ENCODE data around the gene GSS.

Gene GSS

GRCh38 chr20:34955231-34956040 lies at the start of gene GSS, which contains the start of gene MYH7B:
Gene GSS, minus strand, starts transcription at chr20:34955806. Its CDS starts 3,954 bp downstream, at chr20:34951852.
Gene MYH7B, plus strand, starts transcription at chr20:34955868. Its CDS starts 22,138 bp downstream, at chr20:34978006.
- DNase-seq = peak; percentile 95 to 98

GRCh38 chr20:35004749-35005462 lies 49.3 kb upstream of the GSS start:
- DNase-seq = no peak

GRCh38 chr20:35004051-35004725 lies 48.6 kb upstream of the GSS start:
- no peak for DNase-seq

- DNase-seq = no peak
Measured at GRCh38 chr20:35003211-35004031, 47.8 kb upstream of the GSS start.

- DNase-seq = no peak
Measured at GRCh38 chr20:35002426-35003210, 47.0 kb upstream of the GSS start.

- DNase-seq = no peak
Measured at GRCh38 chr20:35001596-35002362, 46.2 kb upstream of the GSS start.

- DNase-seq = no peak
Measured at GRCh38 chr20:35000922-35001595, 45.5 kb upstream of the GSS start.

- DNase-seq = no peak
Measured at GRCh38 chr20:35000311-35000921, 44.8 kb upstream of the GSS start.

GRCh38 chr20:34999782-35000181 lies 44.2 kb upstream of the GSS start:
- no peak for DNase-seq

- no peak for DNase-seq
Measured at GRCh38 chr20:34999021-34999451, 43.4 kb upstream of the GSS start.

- no peak for DNase-seq
Measured at GRCh38 chr20:34998331-34998950, 42.8 kb upstream of the GSS start.

GRCh38 chr20:34997774-34998173 lies 42.2 kb upstream of the GSS start:
- no peak for DNase-seq

GRCh38 chr20:34997131-34997561 lies 41.5 kb upstream of the GSS start:
- no peak for DNase-seq

- DNase-seq = no peak
Measured at GRCh38 chr20:34996243-34997028, 40.8 kb upstream of the GSS start.

- DNase-seq = no peak
Measured at GRCh38 chr20:34995696-34996095, 40.1 kb upstream of the GSS start.

GRCh38 chr20:34995192-34995591 lies 39.6 kb upstream of the GSS start:
- DNase-seq = no peak

- DNase-seq = no peak
Measured at GRCh38 chr20:34994509-34995131, 39.0 kb upstream of the GSS start.

GRCh38 chr20:34993941-34994508 lies 38.4 kb upstream of the GSS start:
- no peak for DNase-seq

Measured in NCI-H446 (cell line).